B cell (primary cell): Measurements from ENCODE around the gene SELENON. TPM values are rescaled to one million over a fixed set of nuclear protein-coding genes. Genes with fewer than 3 reads are reported as not detected.

Experiments
- ATAC-seq: fragments of 200-7000 bp; cut with Tn5 transposase; one replicate; pipeline ENCODE4 v1.10.0; 2021; ENCODE audit warnings: low read depth, mild to moderate bottlenecking, moderate number of reproducible peaks, moderate library complexity
- CTCF ChIA-PET: fragments of 350-600 bp; sonication (Branson Sonifier 250); formaldehyde crosslinking; loops from one replicate; lab custom pipeline; 2021; ENCODE audit warnings: antibody characterized with exemption, inconsistent platforms; lab: Charles Lee
- POLR2A ChIA-PET: fragments of 350-600 bp; sonication (Branson Sonifier 250); formaldehyde crosslinking; loops from one replicate; lab custom pipeline; 2021; ENCODE audit warnings: antibody characterized with exemption; lab: Charles Lee
- DNase-seq: peaks from one replicate; pipeline ENCODE4 v3.0.0; 2013
- H2AFZ ChIP-seq: 2 replicates; pipeline ENCODE4 v1.6.1; 2012; ENCODE audit warnings: mild to moderate bottlenecking, low read depth, low read length; ENCODE audit not compliant: insufficient read depth, poor library complexity, severe bottlenecking
- H3K27ac ChIP-seq, 2 donors: 1 replicate in 1 of 2; 2 replicates in 1 of 2; pipeline ENCODE4 v1.5.1; 2012 to 2013; ENCODE audit warnings: low read length in 2 of 2, mild to moderate bottlenecking in 2 of 2, moderate library complexity in 1 of 2
- H3K27me3 ChIP-seq, 4 experiments: fragments of 200-600 bp in 1 of 4; sonication (generic) in 1 of 4; replicated peaks in 1 of 4; 1 replicate in 2 of 4; 2 replicates in 2 of 4; pipeline versions ENCODE4 v1.6.1 to v1.7.0; 2013 to 2016; ENCODE audit warnings: low read length in 3 of 4, mild to moderate bottlenecking in 2 of 4, mixed read lengths in 1 of 4, moderate library complexity in 1 of 4; ENCODE audit not compliant: insufficient read depth in 4 of 4, control insufficient read depth in 3 of 4; ENCODE audit errors: control extremely low read depth in 1 of 4
- H3K36me3 ChIP-seq, 2 experiments: replicated peaks in 1 of 2; 1 replicate in 1 of 2; 2 replicates in 1 of 2; pipeline versions ENCODE4 v1.6.1 to v1.7.1; 2013; ENCODE audit warnings: low read length in 1 of 2; ENCODE audit not compliant: insufficient read depth in 2 of 2, control insufficient read depth in 1 of 2; ENCODE audit errors: control extremely low read depth in 1 of 2, extremely low read depth in 1 of 2
- H3K4me1 ChIP-seq, 2 donors: fragments of 200-600 bp in 1 of 2; sonication (generic) in 1 of 2; 1 replicate in 1 of 2; 2 replicates in 1 of 2; pipeline versions ENCODE4 v1.5.1 to v1.6.1; 2013 to 2017; ENCODE audit warnings: low read length in 2 of 2; ENCODE audit not compliant: control insufficient read depth in 2 of 2, insufficient read depth in 2 of 2
- H3K4me2 ChIP-seq: replicated peaks from 2 replicates; pipeline ENCODE3; 2012; ENCODE audit warnings: mild to moderate bottlenecking, low read depth, low read length; ENCODE audit not compliant: poor library complexity, severe bottlenecking
- H3K4me3 ChIP-seq, 5 experiments: fragments of 200-600 bp in 1 of 5; sonication (generic) in 1 of 5; 1 replicate in 3 of 5; 2 replicates in 2 of 5; pipeline versions ENCODE4 v1.5.1 to v1.7.0; 2011 to 2016; ENCODE audit warnings: low read length in 4 of 5, mild to moderate bottlenecking in 4 of 5, low read depth in 2 of 5, control low read depth in 1 of 5, moderate library complexity in 1 of 5; ENCODE audit not compliant: insufficient read depth in 1 of 5; ENCODE audit errors: control extremely low read depth in 1 of 5, extremely low read depth in 1 of 5
- H3K79me2 ChIP-seq: fragments of 200-600 bp; sonication (generic); one replicate; pipeline ENCODE4 v1.6.0; 2016; ENCODE audit warnings: low read length; ENCODE audit not compliant: control insufficient read depth, insufficient read depth
- H3K9ac ChIP-seq: fragments of 200-600 bp; sonication (generic); 2 replicates; pipeline ENCODE4 v1.6.1; 2017; ENCODE audit warnings: mild to moderate bottlenecking, low read length, moderate library complexity
- H3K9me3 ChIP-seq, 3 donors: one replicate each; pipeline versions ENCODE4 v1.6.1 to v1.7.1; 2013; ENCODE audit warnings: low read length in 2 of 3; ENCODE audit not compliant: control insufficient read depth in 2 of 3, insufficient read depth in 1 of 3; ENCODE audit errors: control extremely low read depth in 1 of 3
- H4K20me1 ChIP-seq: 2 replicates; pipeline ENCODE4 v1.6.0; 2012; ENCODE audit warnings: mild to moderate bottlenecking, low read length; ENCODE audit not compliant: insufficient read depth, control insufficient read depth, poor library complexity, severe bottlenecking
- H3K27ac Mint-ChIP-seq: one replicate; pipeline ENCODE4 v1.8.0; 2021; ENCODE audit warnings: mixed read lengths
- H3K27me3 Mint-ChIP-seq: one replicate; pipeline ENCODE4 v1.8.0; 2021; ENCODE audit warnings: mixed read lengths
- H3K4me1 Mint-ChIP-seq: one replicate; pipeline ENCODE4 v1.8.0; 2021; ENCODE audit warnings: mixed read lengths
- H3K4me3 Mint-ChIP-seq: one replicate; pipeline ENCODE4 v1.8.0; 2021; ENCODE audit warnings: mixed read lengths
- H3K9me3 Mint-ChIP-seq: one replicate; pipeline ENCODE4 v1.8.0; 2022; ENCODE audit warnings: mixed read lengths; ENCODE audit not compliant: insufficient read depth
- EZH2 ChIP-seq: IDR thresholded peaks from 2 replicates; pipeline ENCODE4 v1.6.1; 2012; ENCODE audit warnings: borderline replicate concordance, low read depth, mild to moderate bottlenecking, moderate library complexity, low read length; ENCODE audit not compliant: insufficient read depth, poor library complexity, severe bottlenecking
- WGBS: methylation state at CpG from one replicate; pipeline ENCODE4 v1.1.5; 2013; ENCODE audit warnings: missing lambda C conversion rate; ENCODE audit not compliant: insufficient coverage; 5-methylcytosine and 5-hydroxymethylcytosine counted together
- intact Hi-C: fragments of 100-400 bp; cut with micrococcal nuclease; formaldehyde crosslinking; loops from one replicate; pipeline ENCODE4 v1.10.0; 2022
- polyA plus RNA-seq: library from polyadenylated mRNA; depleted of rRNA; stranded (reverse); fragments of >200 nt; gene quantifications from 2 replicates; pipeline ENCODE4 v1.2.3, GENCODE V29; 2012
- total RNA-seq, 2 donors: library from RNA; stranded (reverse); fragments of 120-200 nt in 1 of 2; gene quantifications; 1 replicate in 1 of 2; 2 replicates in 1 of 2; pipeline versions ENCODE4 v1.2.3 to v1.2.4, GENCODE V29; 2013 to 2022
- TF ChIP-seq, protein P1 (sequence below): fragments of 200-600 bp; IDR thresholded peaks from one replicate; pipeline ENCODE4 v1.8.0; 2022; ENCODE audit warnings: antibody characterized with exemption, mild to moderate bottlenecking

SELENON gene
- total and polyA plus RNA-seq, 2 donors (not counting 1 experiment from before 2014, with no cell fraction given): 10.9 to 16.5 TPM

DNA sequence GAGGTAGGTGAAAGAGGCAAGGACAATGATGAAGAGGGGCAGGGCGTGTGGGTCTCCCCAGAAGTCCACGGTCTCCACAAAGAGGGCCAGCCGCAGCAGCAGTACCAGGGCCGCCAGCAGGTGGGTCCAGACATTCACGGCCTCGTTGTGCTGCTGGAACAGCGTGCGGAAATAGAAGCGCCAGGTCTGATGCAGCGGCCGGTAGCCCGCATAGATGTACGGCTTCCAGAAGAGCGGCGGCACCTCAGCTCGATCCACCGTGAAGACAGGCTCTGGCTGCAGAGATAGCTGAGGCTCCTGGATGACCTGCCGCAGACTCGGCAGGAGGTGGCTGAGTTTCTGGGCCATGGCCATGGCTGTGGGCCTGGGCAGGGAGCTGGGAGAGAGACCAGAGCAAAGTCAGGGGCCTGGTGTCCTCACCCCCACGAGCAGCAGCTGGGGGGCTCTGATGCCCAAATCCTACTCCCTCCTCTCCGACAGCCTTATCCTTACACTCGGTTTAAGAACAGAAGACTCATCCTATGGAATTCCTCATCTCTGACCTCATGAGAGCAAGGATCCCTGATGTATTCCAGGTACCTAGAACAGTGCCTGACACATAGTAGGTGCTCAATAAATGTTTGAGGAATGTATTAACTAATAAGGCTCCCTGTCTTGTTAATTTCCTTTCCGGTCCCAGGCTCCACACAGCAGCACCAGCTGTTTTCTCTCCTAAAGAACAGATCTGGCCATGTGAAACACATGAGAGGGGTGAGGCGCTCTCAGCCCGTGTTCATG is 63.7 kb downstream of the SELENON start:
- peaks cover 20 to 25% of the 10 kb centered on the region in 2 donors for H3K4me1 ChIP-seq
- peaks cover 0 to 4% (median 0%) of the 10 kb centered on the region in 3 donors for H3K9me3 ChIP-seq
- POLR2A ChIA-PET: no interaction called here
- DNase-seq (no peak), ATAC-seq (no peak)
- Mint-ChIP-seq H3K4me1 (peaks cover 23% of the 10 kb centered on the region), H3K27ac (no peak overlapping the region), H3K9me3 (no peaks in the 10 kb centered on the region), H3K27me3 (no peaks in the 10 kb centered on the region), H3K4me3 (no peak overlapping the region)
- CTCF ChIA-PET: interaction anchor here (0.9 kb wide), 1 partner anchor 31 kb away, joined by 3 read pairs; no protein-coding TSS in a partner anchor
- intact Hi-C loops: no loop called here
- no peak for TF ChIP-seq EZH2
- TF ChIP-seq, protein P1, sequence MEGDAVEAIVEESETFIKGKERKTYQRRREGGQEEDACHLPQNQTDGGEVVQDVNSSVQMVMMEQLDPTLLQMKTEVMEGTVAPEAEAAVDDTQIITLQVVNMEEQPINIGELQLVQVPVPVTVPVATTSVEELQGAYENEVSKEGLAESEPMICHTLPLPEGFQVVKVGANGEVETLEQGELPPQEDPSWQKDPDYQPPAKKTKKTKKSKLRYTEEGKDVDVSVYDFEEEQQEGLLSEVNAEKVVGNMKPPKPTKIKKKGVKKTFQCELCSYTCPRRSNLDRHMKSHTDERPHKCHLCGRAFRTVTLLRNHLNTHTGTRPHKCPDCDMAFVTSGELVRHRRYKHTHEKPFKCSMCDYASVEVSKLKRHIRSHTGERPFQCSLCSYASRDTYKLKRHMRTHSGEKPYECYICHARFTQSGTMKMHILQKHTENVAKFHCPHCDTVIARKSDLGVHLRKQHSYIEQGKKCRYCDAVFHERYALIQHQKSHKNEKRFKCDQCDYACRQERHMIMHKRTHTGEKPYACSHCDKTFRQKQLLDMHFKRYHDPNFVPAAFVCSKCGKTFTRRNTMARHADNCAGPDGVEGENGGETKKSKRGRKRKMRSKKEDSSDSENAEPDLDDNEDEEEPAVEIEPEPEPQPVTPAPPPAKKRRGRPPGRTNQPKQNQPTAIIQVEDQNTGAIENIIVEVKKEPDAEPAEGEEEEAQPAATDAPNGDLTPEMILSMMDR: no peak
- no peaks in the 10 kb centered on the region for H3K36me3 ChIP-seq
- no peak overlapping the region for H3K4me3 ChIP-seq
- no peak overlapping the region for H3K4me2 ChIP-seq
- no peaks in the 10 kb centered on the region for H3K79me2 ChIP-seq
- no peak overlapping the region for H2AFZ ChIP-seq
- no peaks in the 10 kb centered on the region for H4K20me1 ChIP-seq
- no peak overlapping the region for H3K27ac ChIP-seq
- WGBS: 98% methylated on average over 23 of the region's 25 CpGs
- H3K9ac ChIP-seq: no peak overlapping the region
- no peaks in the 10 kb centered on the region for H3K27me3 ChIP-seq

- H3K4me1 Mint-ChIP-seq: peaks cover 17% of the 10 kb centered on the region
- Histone ChIP-seq H3K4me2 (no peak overlapping the region), H2AFZ (no peak overlapping the region), H3K4me3 (no peak overlapping the region), H3K4me1 (peaks cover 15 to 21% of the 10 kb centered on the region in 2 donors), H3K79me2 (no peaks in the 10 kb centered on the region), H3K36me3 (no peaks in the 10 kb centered on the region), H3K27ac (no peak overlapping the region), H3K27me3 (no peaks in the 10 kb centered on the region), H4K20me1 (no peaks in the 10 kb centered on the region), H3K9ac (no peak overlapping the region), H3K9me3 (peaks cover 0 to 4% (median 0%) of the 10 kb centered on the region in 3 donors)
- no peak for ATAC-seq
- intact Hi-C loops: no loop called here
- no peak overlapping the region for H3K4me3 Mint-ChIP-seq
- CTCF ChIA-PET: no interaction called here
- H3K27me3 Mint-ChIP-seq: no peaks in the 10 kb centered on the region
- POLR2A ChIA-PET: no interaction called here
- DNase-seq: no peak
- TF ChIP-seq, protein P1: no peak
- no peak for TF ChIP-seq EZH2
- WGBS: 96% methylated on average over 2 of the region's 3 CpGs
- no peak overlapping the region for H3K27ac Mint-ChIP-seq
- no peaks in the 10 kb centered on the region for H3K9me3 Mint-ChIP-seq
Observed at GRCh38 chr1:25864434-25864833, 64.4 kb downstream of the SELENON start.
